ENCODE measurements around the gene CD274.
"Not testable (repeated sequence)": the region's sequence is repeated elsewhere in the genome, so short reads cannot be mapped to it uniquely, and the experiment has no call there.

Gene CD274

GRCh38 chr9:5450359-5451091, at the start of gene CD274:
CD274 (plus strand) TSS chr9:5450542; CDS start chr9:5456114, 5,572 bp downstream.
- peak; percentile 51 for DNase-seq (ENCODE audit: low read depth)

- no peak for DNase-seq (ENCODE audit: low read depth)
These were observed 48.1 kb upstream of the CD274 start for GRCh38 chr9:5402217-5402616.

DNA sequence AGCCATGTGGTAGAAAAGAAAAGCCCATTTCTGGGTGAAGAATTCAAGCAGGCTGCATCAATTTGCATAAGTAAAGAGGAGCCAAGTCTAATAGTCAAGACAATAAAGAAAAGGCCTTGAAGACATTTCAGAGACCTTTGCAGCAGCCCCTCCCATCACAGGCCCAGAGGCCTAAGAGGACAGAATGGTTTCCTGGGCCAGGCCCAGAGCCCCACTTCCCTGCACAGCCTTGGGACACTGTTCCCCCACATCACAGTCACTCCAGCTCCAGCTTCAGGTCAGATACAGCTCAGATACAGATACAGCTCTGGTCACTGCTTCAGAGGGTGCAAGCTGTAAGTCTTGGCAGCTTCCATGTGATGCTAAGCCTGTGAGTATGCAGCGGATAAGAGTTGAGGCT, 41.7 kb upstream of the CD274 start:
- DNase-seq (ENCODE audit: low read depth): no peak

DNA sequence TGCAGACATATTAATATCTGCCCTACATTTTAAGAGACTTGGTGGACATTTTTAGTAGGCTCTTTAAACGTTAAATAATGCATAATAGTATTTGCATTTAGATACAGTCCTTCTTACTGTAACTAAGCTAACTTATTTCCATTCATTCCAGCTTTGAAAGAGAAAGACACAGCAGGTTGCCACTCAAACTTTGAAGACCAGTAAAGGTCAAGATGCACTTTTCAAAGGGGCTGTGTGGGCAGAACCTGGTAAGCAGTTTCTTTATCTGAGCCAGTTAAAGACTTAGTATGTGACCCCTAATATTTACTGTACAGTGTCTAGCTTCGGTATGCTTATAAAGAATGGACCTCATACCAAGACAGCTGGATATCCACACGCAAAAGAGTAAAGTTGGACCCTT, 33.4 kb upstream of the CD274 start:
- DNase-seq (ENCODE audit: low read depth): no peak

GRCh38 chr9:5418481-5418880, 31.9 kb upstream of the CD274 start:
- no peak for DNase-seq (ENCODE audit: low read depth)

DNA sequence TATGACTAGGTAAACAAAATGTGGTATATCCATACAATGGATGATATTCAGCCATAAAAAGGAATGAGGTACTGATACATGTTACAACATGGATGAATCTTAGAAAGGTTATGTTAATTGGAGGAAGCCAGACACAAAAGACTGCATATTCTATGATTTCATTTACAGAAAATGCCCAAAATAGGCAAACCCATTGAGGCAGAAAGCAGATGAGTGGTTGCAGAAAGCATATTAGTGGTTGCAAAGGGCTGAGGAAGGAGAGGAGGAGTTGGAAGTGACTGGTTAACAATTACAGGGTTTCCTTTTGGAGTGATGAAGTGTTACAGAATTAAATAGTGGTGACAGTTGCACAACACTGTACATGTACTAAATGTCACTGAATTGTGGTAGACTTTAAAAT, 30.4 kb upstream of the CD274 start:
- DNase-seq (ENCODE audit: low read depth): no peak

- DNase-seq (ENCODE audit: low read depth): no peak
These were observed 29.2 kb upstream of the CD274 start for GRCh38 chr9:5421163-5421562.

- DNase-seq (ENCODE audit: low read depth): no peak
These were observed 28.1 kb upstream of the CD274 start for GRCh38 chr9:5422276-5422675.

- no peak for DNase-seq (ENCODE audit: low read depth)
These were observed 25.2 kb upstream of the CD274 start for GRCh38 chr9:5425006-5425628.

DNA sequence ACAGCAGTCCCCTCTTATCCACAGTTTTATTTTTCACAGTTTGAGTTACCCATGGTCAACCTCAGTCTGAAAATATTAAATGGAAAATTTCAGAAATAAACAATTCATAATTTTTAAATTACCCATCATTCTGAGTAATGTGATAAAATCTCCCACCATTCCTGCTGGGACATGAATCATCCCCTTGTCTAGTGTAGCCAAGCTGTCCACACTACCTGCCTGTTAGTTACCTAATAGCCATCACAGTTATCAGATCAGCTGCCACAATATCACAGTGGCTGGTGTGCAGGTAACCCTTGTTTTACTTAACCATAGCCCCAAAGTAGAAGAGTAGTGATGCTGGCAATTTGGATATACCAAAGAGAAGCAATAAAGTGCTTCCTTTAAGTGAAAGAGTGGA, 23.3 kb upstream of the CD274 start:
- no peak for DNase-seq (ENCODE audit: low read depth)

DNA sequence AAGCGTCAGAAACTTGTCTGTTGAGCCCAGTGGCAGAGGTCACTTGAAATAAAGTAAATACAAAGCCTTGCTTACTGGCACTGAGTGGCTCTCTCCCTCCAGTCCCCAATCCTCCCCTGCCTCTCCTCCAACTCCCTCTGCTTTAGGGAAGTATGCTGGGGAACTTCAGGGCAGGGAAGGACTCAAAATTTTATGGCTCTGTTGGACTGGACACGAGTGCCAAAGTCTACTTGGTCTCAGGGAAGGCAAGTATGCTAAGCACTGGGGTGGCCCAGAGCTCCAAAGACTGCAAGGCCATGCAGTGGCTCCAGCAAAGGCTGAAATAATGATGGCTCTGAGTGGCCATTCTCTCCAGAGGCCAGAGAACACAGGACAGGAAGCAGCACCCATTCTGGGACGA, 22.2 kb upstream of the CD274 start:
- DNase-seq (ENCODE audit: low read depth): no peak

DNA sequence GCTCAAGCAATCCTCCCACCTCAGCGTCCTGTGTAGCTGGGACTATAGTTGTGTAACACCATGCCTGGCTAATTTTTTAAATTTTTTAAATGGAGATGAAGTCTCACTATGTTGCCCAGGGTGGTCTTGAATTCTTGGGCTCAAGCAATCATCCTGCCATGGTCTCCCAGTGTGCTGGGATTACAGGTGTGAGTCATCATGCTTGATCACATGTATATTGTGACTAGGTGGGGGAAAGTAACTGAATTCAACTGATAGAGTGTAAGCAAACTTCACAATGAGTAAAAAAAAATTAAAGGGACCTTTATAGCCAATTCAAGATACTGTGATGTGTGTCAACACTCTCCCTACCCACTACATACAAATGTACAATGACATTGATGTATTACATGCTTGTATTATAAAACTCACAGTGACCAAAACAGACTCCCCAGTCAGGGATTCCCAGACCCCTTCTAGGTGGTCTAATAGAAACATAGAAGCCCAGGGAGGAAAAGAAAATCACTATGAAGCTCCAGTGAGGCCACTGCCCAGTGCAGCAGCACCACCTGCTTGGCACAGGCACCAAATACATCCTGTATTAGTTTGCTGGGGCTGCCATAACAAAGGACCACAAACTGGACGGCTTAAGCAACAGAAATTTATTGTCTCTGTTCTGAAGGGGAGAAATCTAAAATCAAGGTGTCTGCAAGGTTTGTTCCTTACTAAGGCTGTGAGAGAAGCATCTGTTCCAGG, 21.4 kb upstream of the CD274 start:
- no peak for DNase-seq (ENCODE audit: low read depth)

DNA sequence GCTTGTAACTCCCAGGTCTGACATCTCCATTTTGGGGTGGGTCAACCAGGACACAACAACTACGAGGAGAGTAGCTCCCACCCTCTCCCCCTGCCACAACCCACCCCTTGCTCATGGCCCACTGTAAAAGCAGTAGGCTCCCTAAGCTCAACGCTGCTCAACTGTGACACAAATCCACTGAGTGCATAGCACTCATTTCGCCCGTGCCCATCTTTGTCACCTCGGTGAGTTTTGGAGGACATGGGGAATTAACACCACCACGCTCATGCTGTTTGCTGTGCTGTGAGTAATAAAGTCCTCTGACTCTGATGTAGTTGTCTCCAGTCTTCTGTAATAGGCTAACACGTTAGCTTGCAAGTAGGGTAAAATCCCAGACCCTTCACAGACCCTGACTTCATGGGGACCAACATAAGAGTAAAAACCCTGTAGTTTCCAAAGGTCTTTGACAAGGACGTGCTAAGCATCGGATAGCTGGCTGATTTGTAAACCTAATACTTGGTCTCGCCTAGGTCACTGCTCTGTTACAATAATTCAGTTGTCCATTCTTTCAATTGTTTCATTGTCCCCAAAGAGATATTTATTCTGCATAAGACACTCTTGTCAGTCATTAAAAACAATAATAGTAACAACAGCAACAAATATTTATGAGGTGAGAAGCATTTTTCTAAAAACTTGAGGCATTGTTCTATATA, 20.3 kb upstream of the CD274 start:
- DNase-seq (ENCODE audit: low read depth): no peak

DNA sequence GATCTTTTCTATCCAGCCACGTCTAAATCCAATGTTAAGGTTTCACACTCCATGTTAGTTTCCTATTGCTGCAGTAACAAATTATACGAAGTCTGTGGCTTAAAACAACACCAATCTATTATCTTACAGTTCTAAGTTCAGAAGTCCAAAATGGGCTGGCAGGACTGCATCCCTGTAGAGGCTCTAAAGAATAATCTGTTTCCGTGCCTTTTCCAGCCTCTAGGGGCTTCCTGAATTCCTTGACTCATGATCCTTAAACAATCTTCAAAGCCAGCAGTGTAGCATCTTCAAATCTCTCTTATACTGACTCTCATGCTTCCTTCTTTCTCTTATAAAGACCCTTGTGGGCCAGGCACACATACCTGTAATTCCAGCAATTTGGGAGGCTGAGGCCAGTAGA, 19.4 kb upstream of the CD274 start:
- DNase-seq (ENCODE audit: low read depth): no peak

- DNase-seq (ENCODE audit: low read depth): not testable (repeated sequence)
These were observed 17.5 kb upstream of the CD274 start for GRCh38 chr9:5432890-5433289.

GRCh38 chr9:5433328-5433727, 17.0 kb upstream of the CD274 start:
- not testable (repeated sequence) for DNase-seq (ENCODE audit: low read depth)

GRCh38 chr9:5433841-5434810, 16.2 kb upstream of the CD274 start:
- not testable (repeated sequence) for DNase-seq (ENCODE audit: low read depth)

DNA sequence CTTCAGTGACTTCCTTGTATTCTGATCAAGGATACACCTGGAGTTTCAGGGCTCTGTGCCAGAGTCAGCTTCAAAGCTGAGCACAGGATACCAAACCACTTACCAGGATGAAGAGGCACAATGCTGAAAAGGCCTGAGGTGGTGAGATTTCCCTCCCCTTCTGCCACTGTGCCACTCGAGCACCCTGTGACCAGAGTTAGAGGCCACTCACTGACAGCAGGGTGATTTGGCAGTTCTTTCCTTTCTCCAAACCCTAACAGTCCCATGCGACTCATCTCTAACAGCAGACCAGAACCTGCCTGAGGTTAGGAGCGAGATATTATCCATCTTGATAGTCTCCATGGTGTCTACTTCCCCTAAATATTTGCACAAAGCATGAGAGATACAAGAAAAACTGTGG, 14.4 kb upstream of the CD274 start:
- no peak for DNase-seq (ENCODE audit: low read depth)

DNA sequence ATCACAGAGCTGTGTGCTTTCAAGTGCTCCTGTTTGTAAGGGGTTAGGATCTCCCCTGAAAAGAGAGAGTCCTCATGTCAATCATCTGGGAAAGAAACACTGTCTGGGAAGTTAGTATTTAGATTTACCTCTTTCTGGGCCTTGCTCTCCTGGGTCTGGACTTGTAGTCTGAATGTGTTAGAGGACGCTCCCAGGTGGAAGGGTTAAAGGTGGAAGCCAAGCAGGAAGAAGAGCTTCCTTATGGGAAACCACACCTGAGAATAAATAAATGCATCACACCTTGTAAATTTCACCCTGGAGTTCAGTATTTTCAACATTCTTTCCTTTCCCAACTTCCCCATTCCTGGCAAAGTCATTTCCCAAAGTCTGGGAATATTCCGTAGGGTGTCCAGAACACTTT, 13.9 kb upstream of the CD274 start:
- no peak for DNase-seq (ENCODE audit: low read depth)

- DNase-seq (ENCODE audit: low read depth): peak; percentile 80
These were observed 12.8 kb upstream of the CD274 start, which contains the start of gene PLGRKT for GRCh38 chr9:5437254-5438216. PLGRKT (minus strand) TSS chr9:5437925; CDS start chr9:5431977, 5,948 bp downstream.

Data from stimulated activated CD8-positive, alpha-beta memory T cell treated with anti-CD3 and anti-CD28 coated beads, Interleukin-15, amount 100 ng/mL, for 1 hour (primary cell).